Gastroesophageal sphincter (tissue), 4 donors: ENCODE measurements around the gene ANAPC2. TPM values are rescaled to one million over a fixed set of nuclear protein-coding genes. Genes with fewer than 3 reads are reported as not detected.
A peak's percentile ranks its signal among the peaks of the same experiment; 100 is the strongest.

Source experiments
- ATAC-seq: fragments of 150-250 bp; one replicate; pipeline ENCODE4 v1.9.1; 2016; ENCODE audit warnings: mild to moderate bottlenecking, moderate library complexity
- H3K27ac ChIP-seq, 4 donors: fragments of 200-600 bp; sonication (generic) in 3 of 4; 1 replicate in 3 of 4; 2 replicates in 1 of 4; pipeline ENCODE4 v1.5.1; 2016 to 2019
- H3K27me3 ChIP-seq: fragments of 200-600 bp; sonication (generic); one replicate; pipeline ENCODE4 v1.5.1; 2019
- H3K36me3 ChIP-seq, 2 donors: fragments of 200-600 bp; sonication (generic); one replicate each; pipeline ENCODE4 v1.5.1; 2019; ENCODE audit warnings: control low read depth in 1 of 2
- H3K4me1 ChIP-seq, 3 donors: fragments of 200-600 bp; sonication (generic); 1 replicate in 2 of 3; 2 replicates in 1 of 3; pipeline ENCODE4 v1.5.1; 2016 to 2019; ENCODE audit warnings: control low read depth in 2 of 3
- H3K4me3 ChIP-seq, 2 donors: fragments of 200-600 bp; sonication (generic); one replicate each; pipeline ENCODE4 v1.5.1; 2019; ENCODE audit warnings: mild to moderate bottlenecking in 1 of 2, moderate library complexity in 1 of 2
- H3K9me3 ChIP-seq, 3 donors: fragments of 200-600 bp; sonication (generic); one replicate each; pipeline ENCODE4 v1.5.1; 2017 to 2019; ENCODE audit warnings: control low read depth in 2 of 3
- EP300 ChIP-seq: sonication (generic); formaldehyde crosslinking; IDR thresholded peaks from one replicate; pipeline ENCODE4 v1.6.1; 2017; ENCODE audit warnings: antibody characterized with exemption, mild to moderate bottlenecking
- POLR2A ChIP-seq, 2 donors: fragments of 450-650 bp; IDR thresholded peaks; one replicate each; pipeline ENCODE4 v1.6.1; 2017; ENCODE audit warnings: antibody characterized with exemption in 2 of 2, mild to moderate bottlenecking in 2 of 2, moderate library complexity in 1 of 2
- POLR2AphosphoS5 ChIP-seq: sonication (generic); formaldehyde crosslinking; IDR thresholded peaks from one replicate; pipeline ENCODE4 v1.6.1; 2017; ENCODE audit warnings: antibody characterized with exemption
- WGBS, 2 donors: methylation state at CpG; one replicate each; pipeline ENCODE4 v1.1.5; 2018; ENCODE audit warnings: low coverage in 1 of 2; 5-methylcytosine and 5-hydroxymethylcytosine counted together
- total RNA-seq, 4 donors: library from RNA; depleted of rRNA; stranded (reverse); fragments of >200 nt; gene quantifications; one replicate each; pipeline ENCODE4 v1.1.0, GENCODE V29; 2016
- TF ChIP-seq, protein P1 (sequence below), 4 experiments: fragments of 200-600 bp in 2 of 4; fragments of 450-650 bp in 2 of 4; sonication (generic) in 1 of 4; IDR thresholded peaks; one replicate each; pipeline ENCODE4 v1.5.1; 2017 to 2019; ENCODE audit warnings: antibody characterized with exemption in 4 of 4, mild to moderate bottlenecking in 2 of 4, moderate library complexity in 2 of 4

ANAPC2 gene
- total RNA-seq, 4 donors from 2014 or later: 11.9 to 32.1 (median 23.7) TPM

DNA sequence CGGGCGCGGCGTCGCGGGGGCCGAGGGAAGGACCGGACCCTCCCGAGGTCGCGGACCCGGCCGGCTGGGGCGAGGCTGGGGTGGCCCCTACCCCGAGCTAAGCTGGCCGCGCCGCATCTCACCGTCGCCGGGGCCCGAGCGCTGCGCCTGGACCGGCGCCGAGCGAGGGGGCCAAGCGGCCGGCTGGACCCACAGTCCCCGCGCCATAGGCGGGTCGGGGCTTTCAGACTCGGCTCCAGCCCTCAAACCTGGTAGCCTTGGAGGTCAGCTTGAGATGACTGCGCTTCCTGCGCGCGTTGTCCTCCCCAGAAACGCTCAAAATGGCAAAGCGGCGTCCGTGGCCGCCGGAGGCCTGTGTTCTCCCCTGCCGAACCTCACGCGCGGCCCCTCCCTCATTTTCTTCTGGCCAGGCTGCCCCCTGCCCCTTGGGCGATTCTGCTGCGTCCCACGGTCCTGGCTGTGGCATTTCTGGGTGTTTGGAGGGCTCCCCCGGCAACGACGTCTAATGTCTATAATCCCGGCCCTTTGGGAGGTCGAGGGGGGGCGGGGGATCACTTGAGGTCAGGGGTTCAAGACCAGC, 58.1 kb downstream of the ANAPC2 start:
- H3K4me3 ChIP-seq: peak overlapping the region; percentile 37 to 66
- no peaks in the 10 kb centered on the region for H3K36me3 ChIP-seq
- peaks cover 52% of the 10 kb centered on the region for H3K27me3 ChIP-seq
- peak overlapping the region in 3 of 4 donors; percentile 68 to 77 (median 76) for H3K27ac ChIP-seq
- peaks cover 0 to 19% (median 0%) of the 10 kb centered on the region in 3 donors for H3K9me3 ChIP-seq
- TF ChIP-seq EP300: no peak
- no peak for TF ChIP-seq POLR2AphosphoS5
- TF ChIP-seq, protein P1, sequence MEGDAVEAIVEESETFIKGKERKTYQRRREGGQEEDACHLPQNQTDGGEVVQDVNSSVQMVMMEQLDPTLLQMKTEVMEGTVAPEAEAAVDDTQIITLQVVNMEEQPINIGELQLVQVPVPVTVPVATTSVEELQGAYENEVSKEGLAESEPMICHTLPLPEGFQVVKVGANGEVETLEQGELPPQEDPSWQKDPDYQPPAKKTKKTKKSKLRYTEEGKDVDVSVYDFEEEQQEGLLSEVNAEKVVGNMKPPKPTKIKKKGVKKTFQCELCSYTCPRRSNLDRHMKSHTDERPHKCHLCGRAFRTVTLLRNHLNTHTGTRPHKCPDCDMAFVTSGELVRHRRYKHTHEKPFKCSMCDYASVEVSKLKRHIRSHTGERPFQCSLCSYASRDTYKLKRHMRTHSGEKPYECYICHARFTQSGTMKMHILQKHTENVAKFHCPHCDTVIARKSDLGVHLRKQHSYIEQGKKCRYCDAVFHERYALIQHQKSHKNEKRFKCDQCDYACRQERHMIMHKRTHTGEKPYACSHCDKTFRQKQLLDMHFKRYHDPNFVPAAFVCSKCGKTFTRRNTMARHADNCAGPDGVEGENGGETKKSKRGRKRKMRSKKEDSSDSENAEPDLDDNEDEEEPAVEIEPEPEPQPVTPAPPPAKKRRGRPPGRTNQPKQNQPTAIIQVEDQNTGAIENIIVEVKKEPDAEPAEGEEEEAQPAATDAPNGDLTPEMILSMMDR (IDR thresholded peaks at IDR 0.05): no peak
- TF ChIP-seq POLR2A (IDR thresholded peaks at IDR 0.05): no peak
- H3K4me1 ChIP-seq: peaks cover 0 to 38% (median 12%) of the 10 kb centered on the region in 3 donors
- WGBS, 2 donors: no CpG with 5 or more reads among the region's 58 CpGs
- no peak for ATAC-seq

DNA sequence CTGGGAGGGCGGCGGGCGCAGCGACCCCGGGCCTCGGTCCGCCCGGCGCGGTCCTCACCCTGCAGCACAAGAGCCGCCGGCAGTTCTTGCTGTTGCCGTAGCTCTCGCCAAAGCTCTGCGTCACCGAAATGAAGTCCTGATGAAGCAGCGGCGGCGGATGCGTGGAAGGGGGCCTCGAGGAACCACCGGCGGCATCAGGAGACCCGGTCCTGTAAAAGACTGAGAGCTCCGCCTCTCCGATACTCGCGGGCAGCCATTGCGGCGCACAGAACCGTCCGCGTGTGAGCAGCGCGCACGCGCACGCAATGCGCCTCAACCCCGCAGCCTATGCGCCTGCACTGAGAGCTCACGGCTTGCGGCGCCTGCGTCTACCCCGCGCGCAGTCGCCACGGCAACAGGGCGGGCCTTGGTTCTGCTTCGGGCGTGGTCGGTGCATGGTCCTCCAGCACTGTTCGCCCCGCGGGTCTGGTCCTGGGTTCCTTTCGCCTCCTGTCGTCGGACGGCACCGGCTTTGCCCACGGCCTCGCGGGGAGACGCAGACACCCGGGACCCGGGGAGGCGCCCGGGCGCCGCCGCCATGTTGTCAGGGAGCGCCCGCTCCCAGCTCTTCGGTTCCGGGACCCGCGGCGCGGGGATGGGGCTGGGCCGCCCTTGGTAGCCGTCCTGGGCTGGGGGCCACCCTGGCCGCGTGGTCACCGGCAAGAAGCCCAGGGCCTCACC, 58.7 kb downstream of the ANAPC2 start:
- peak; percentile 96 for ATAC-seq
- H3K27me3 ChIP-seq: peaks cover 45% of the 10 kb centered on the region
- H3K9me3 ChIP-seq: peaks cover 0 to 19% (median 0%) of the 10 kb centered on the region in 3 donors
- no peaks in the 10 kb centered on the region for H3K36me3 ChIP-seq
- H3K4me1 ChIP-seq: peaks cover 0 to 38% (median 12%) of the 10 kb centered on the region in 3 donors
- H3K27ac ChIP-seq: peak overlapping the region in 3 of 4 donors; percentile 68 to 77 (median 76)
- peak overlapping the region; percentile 37 to 66 for H3K4me3 ChIP-seq
- no CpG with 5 or more reads among the region's 86 CpGs for WGBS, 2 donors
- TF ChIP-seq POLR2A (IDR thresholded peaks at IDR 0.05): peak; percentile 27 to 28
- TF ChIP-seq EP300: no peak
- TF ChIP-seq POLR2AphosphoS5: peak; percentile 38
- TF ChIP-seq, protein P1 (IDR thresholded peaks at IDR 0.05): no peak

DNA sequence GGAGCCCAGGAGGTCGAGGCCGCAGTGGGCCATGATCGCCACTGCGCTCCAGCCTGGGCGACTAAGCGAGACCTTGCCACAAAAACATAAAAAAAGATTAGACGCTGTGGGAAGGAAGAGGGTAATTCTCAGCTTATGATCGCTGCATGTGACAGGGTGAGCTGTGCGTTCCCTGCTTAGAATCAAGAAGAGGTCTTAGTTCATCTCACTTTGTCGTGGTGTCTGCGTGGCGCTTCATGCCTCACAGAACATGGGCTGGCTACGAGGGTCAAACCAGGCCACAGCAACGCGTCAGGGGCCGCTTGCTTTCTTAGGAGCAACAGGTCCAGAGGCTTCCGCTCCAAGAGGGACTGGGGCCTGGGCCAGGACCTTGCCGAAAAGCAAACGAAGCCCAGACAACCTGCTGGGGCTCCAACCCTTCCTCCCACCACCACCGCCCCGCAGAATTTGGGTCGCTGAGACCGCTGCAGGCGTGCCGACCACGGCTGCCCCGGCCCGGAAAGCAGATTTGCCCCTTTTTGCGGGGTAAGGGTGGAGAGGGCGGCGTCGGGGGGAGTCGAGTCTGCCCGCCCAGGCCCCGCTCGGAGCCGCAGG, 59.4 kb downstream of the ANAPC2 start:
- Histone ChIP-seq H3K27ac (peak overlapping the region in 3 of 4 donors; percentile 68 to 77 (median 76)), H3K27me3 (peaks cover 39% of the 10 kb centered on the region)
- WGBS, 2 donors: 48 to 64% methylated on average over 9 to 16 of the region's 37 CpGs

DNA sequence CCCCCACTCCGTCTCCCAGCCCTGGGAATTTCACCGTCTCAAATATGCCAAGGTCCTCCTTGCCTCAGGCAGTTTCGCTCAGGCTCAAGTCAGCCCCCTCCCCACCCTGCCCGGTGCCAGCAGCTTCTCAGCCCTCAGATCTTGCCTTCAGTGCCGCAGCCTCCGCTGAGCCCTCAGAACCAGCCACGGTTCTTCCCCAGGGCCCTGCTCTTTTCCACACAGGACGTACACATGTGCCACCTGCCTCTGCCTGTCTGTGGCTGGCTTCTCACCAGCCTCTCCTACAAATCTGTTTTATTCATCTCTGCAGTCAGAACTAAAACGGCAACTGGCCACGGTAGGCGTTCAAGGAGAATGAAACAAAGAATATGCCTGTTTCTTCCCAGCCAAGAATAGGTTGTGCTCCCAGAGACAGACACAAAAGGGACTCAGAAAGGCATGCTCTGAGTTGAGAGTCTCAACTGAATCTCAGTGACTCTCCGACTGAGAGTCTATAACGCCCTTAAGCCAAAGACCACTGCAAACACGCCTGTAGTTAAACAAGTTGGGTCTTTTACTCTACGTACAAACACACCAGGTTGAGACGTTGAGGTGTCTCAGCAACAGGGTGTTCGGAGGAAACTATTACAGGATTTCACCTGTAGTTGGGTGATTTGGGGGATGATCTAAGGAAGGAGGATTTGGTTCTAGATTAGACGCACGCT, 60.0 kb downstream of the ANAPC2 start:
- peaks cover 32% of the 10 kb centered on the region for H3K27me3 ChIP-seq
- ATAC-seq: no peak
- H3K4me3 ChIP-seq: peak overlapping the region in 1 of 2 donors; percentile 66
- TF ChIP-seq, protein P1 (IDR thresholded peaks at IDR 0.05): no peak
- TF ChIP-seq EP300 (no peak), POLR2A (IDR thresholded peaks at IDR 0.05) (no peak), POLR2AphosphoS5 (no peak)
- H3K9me3 ChIP-seq: peaks cover 0 to 19% (median 0%) of the 10 kb centered on the region in 3 donors
- H3K36me3 ChIP-seq: no peaks in the 10 kb centered on the region
- peak overlapping the region in 2 of 4 donors; percentile 37 to 77 for H3K27ac ChIP-seq
- WGBS, 2 donors: 72 to 76% methylated on average over 6 to 15 of the region's 19 CpGs
- peaks cover 0 to 38% (median 12%) of the 10 kb centered on the region in 3 donors for H3K4me1 ChIP-seq

More for the DNA sequence above, 59.4 kb downstream of the ANAPC2 start:
- TF ChIP-seq, protein P1 (IDR thresholded peaks at IDR 0.05): no peak
- no peak for TF ChIP-seq POLR2A (IDR thresholded peaks at IDR 0.05)
- no peak for TF ChIP-seq EP300
- TF ChIP-seq POLR2AphosphoS5: no peak
- ATAC-seq: no peak
- H3K36me3 ChIP-seq: no peaks in the 10 kb centered on the region
- H3K9me3 ChIP-seq: peaks cover 0 to 19% (median 0%) of the 10 kb centered on the region in 3 donors
- H3K4me1 ChIP-seq: peaks cover 0 to 38% (median 12%) of the 10 kb centered on the region in 3 donors
- H3K4me3 ChIP-seq: peak overlapping the region; percentile 37 to 66
